GM12801 (cell line): ENCODE data around the gene NDST1.

Source experiments
- CTCF ChIP-seq: IDR thresholded peaks from one replicate; pipeline ENCODE4 v1.5.1; 2011; ENCODE audit warnings: control low read depth; ENCODE audit not compliant: insufficient read length; ENCODE audit errors: extremely low read depth

Gene NDST1

GRCh38 chr5:150553911-150554310, 46.0 kb downstream of the NDST1 start:
- TF ChIP-seq CTCF: no peak

- no peak for TF ChIP-seq CTCF
Observed at GRCh38 chr5:150554857-150555256, 46.9 kb downstream of the NDST1 start.

GRCh38 chr5:150556106-150556505, 48.2 kb downstream of the NDST1 start:
- TF ChIP-seq CTCF: no peak

GRCh38 chr5:150556859-150557508, 49.1 kb downstream of the NDST1 start:
- TF ChIP-seq CTCF: no peak

- no peak for TF ChIP-seq CTCF
Observed at GRCh38 chr5:150557509-150557872, 49.6 kb downstream of the NDST1 start.

GRCh38 chr5:150558088-150558621, 50.2 kb downstream of the NDST1 start:
- no peak for TF ChIP-seq CTCF

GRCh38 chr5:150559088-150559487, 51.2 kb downstream of the NDST1 start:
- no peak for TF ChIP-seq CTCF

- TF ChIP-seq CTCF: no peak
Observed at GRCh38 chr5:150559701-150560100, 51.8 kb downstream of the NDST1 start.
